NB4 (cell line): ENCODE measurements around the gene NRXN3.

ENCODE experiments used
- POLR2A ChIP-seq: IDR thresholded peaks from 2 replicates; pipeline ENCODE4 v1.6.1; 2011; ENCODE audit warnings: mild to moderate bottlenecking; ENCODE audit not compliant: insufficient read length; ENCODE audit errors: extremely low read depth
- TF ChIP-seq, protein P1 (sequence below): IDR thresholded peaks from one replicate; pipeline ENCODE4 v1.5.1; 2012; ENCODE audit warnings: low read depth, low read length

DNA sequence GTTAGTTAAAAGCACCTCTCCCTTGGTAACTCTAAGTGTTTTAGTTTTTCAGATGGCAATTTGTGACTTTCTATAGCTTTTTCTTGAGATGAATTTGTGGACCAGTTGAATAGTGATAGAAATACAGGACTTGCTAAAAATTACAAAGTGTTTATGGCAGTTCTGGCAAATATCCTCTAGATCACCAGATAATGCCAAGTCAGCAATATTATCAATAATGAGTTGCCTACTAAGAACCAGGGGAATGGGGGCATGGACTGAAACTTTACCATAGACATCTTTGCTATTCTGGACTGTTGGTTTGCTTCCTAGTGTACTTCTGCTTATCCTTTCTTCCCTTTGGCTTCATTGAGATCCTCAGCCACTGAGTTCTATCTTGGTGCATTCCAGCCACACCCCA lies 1456.9 kb downstream of the NRXN3 start:
- TF ChIP-seq, protein P1, sequence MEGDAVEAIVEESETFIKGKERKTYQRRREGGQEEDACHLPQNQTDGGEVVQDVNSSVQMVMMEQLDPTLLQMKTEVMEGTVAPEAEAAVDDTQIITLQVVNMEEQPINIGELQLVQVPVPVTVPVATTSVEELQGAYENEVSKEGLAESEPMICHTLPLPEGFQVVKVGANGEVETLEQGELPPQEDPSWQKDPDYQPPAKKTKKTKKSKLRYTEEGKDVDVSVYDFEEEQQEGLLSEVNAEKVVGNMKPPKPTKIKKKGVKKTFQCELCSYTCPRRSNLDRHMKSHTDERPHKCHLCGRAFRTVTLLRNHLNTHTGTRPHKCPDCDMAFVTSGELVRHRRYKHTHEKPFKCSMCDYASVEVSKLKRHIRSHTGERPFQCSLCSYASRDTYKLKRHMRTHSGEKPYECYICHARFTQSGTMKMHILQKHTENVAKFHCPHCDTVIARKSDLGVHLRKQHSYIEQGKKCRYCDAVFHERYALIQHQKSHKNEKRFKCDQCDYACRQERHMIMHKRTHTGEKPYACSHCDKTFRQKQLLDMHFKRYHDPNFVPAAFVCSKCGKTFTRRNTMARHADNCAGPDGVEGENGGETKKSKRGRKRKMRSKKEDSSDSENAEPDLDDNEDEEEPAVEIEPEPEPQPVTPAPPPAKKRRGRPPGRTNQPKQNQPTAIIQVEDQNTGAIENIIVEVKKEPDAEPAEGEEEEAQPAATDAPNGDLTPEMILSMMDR, result no peak
- no peak for TF ChIP-seq POLR2A
